GM18498 (cell line): ENCODE data around the gene PODXL.

Source experiments
- ATAC-seq: cut with Tn5 transposase; IDR thresholded peaks from one replicate; pipeline ENCODE4 v1.9.1; 2021; ENCODE audit warnings: mild to moderate bottlenecking, moderate library complexity; ENCODE audit not compliant: unreplicated experiment

The PODXL gene

DNA sequence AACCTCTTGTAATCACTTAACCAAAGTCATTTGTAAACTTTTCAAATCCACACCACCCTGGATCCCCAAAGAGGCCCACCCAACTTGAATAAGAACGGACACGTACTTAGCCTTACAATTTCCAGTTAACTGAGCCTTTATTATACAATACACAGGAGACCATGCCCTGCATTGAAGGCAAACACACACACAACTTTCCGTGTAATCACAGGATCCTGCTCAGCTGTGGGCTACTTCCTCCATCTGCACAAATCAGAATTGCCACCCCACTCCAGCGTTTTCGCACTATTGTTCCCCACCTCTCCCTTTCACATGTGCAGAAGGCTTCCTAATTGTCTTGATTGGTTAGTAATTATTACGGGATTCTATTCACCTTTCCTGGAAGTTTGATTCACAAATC, 12.1 kb upstream of the PODXL start:
- ATAC-seq: no peak

DNA sequence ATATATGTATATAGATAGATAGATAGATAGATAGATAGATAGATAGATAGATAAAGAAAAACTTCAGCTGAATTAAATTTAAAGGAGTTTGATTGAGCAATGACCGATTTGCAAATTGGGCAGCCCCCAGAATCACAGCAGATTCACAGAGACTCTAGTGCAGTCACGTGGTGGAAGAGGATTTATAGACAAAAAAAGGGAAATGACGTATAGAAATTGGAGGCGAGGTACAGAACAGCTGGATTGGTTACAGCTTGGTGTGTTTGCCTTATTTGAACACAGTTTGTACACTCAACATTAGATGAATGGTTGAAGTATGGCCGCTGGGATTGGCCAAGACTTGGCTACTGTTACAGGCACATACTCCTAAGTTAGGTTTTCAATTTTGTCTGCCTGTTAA, 8.2 kb upstream of the PODXL start:
- no peak for ATAC-seq

GRCh38 chr7:131563918-131564317, 7.5 kb upstream of the PODXL start:
- no peak for ATAC-seq

DNA sequence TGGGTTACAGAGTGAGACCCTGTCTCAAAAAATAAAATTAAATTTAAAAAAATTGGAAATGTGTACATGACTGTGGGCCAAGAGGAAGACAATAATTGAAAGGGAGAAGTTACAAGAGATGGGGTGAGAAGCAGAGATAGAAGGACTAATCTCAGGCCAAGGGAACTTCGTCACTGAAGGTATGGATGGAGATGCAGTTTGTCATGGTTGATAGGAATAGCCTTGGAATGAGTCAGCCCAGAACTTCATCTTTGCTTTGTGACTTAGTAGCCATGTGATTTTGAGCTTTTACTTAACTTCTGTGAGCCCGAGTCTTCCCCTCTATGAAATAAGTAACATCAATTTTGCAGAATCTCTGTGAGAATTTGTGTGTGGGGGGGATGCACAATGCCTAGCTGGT, 6.5 kb upstream of the PODXL start:
- ATAC-seq: no peak

GRCh38 chr7:131560061-131560460, 3.6 kb upstream of the PODXL start:
- no peak for ATAC-seq

GRCh38 chr7:131557652-131558385, 1.4 kb upstream of the PODXL start:
- ATAC-seq: no peak

GRCh38 chr7:131556909-131557651, 652 bp upstream of the PODXL start:
- ATAC-seq: peak; percentile 4

DNA sequence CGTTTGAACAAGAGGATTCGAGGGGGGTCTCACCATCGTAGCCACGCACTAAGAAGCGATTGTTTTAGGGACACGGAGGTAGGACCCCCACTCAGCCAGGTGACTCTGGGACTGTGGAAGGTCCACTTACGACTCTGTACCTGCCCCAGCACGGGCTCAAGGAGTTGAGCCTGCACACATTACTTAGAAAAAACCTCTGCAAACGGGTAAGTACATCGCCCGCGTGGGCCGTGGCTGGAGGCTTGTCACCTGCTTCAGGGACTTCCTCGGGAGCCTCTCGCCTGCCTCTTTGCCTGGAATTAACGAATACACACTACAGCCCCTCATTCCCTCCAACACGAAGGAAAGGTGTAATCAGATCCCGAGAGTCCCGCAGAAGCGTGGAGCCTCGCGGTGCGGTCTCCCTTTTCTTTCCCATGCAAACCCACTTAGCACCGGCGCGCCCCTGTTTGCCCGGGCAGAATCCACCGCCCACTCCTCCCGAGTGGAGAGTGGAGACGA, 826 bp downstream of the PODXL start:
- ATAC-seq: no peak

DNA sequence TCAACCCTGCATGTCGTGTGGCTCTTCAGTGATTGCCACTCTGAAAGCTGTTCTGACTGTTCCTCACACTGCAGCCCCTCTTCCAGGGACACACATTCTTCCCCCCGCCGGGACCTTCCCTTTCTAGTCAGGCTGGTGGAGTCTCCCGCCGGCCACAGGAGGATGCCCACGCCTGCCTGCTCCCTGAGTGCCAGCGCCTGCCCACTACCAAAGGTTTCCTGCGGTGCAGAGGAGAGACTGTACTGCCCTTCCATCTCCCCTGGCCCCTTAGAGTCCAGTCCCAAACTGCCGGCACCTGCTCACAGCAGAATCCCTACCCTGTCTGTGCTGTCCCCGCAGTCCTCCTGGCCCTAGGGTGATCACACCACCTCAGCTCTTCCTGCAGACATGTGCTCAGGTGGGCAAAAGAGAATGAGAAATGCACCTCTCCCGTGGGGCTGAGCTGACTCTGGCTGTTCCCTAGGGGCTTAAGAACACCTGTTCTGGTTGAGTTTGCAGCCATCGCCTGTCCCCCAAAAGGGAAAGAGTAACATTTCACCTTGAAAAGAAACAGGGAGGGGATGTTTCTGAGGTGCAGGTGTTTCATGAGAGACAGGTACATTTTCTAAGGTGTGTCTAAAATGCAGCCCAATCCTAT, 1.4 kb downstream of the PODXL start:
- ATAC-seq: no peak

GRCh38 chr7:131553931-131554330, 2.5 kb downstream of the PODXL start:
- no peak for ATAC-seq

GRCh38 chr7:131552053-131552452, 4.4 kb downstream of the PODXL start:
- ATAC-seq: no peak

DNA sequence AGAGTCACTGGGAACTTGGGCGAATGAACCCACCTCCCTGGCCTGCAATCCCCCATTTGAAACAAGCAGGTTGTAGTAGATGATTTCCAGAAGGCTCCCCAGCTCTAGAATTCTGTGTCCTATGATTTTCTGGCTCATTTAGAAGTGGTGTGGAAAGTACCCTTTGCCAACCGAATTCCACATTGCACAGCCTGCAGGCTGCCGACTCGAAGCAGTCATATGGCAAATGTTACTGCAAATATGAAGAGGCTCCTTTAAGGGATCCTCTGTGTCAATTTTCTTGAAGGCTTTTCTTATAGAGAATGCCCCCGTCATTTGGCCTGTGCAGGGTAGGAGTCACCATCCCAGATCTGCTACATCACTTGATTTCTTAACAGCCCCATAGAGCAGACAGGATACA, 5.6 kb downstream of the PODXL start:
- no peak for ATAC-seq

DNA sequence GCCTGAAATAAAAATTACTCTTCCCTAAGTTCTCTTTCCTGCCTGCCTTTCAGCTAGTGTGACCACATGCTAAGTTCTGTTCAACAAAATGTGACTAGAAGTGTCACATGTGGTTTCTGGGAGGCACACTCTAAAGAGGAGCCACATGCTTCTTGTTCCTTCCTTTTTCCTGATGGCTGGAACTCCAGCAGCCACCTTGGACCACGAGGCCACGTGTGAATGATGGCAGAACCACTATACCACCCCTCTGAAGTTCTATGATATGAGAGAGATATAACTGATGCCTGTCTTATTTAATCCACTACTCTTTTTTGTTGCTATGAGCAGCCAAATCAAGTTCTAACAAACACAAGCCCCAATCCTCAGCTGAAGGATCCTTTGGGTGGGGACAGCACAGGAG, 8.1 kb downstream of the PODXL start:
- ATAC-seq: no peak

- ATAC-seq: no peak
Measured at GRCh38 chr7:131547589-131547988, 8.8 kb downstream of the PODXL start.

GRCh38 chr7:131546583-131547141, 9.8 kb downstream of the PODXL start:
- ATAC-seq: no peak

DNA sequence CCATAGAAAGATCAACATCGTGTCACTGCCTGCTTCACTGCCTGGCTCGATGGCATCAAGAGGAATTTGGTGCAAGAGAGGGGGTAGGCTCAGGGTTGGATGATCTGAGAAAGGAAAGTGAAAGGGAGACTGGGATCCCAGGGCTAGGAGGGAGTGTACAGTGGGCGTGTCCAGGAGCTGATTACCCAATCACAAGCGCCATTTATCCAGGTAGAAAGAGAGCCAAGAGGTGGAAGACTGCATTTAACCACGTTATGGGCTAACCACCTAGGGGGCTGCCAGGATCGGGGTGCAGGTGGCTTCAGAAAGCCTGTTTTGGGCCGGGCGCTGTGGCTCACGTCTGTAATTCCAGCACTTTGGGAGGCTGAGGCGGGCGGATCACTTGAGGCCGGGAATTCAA, 10.3 kb downstream of the PODXL start:
- ATAC-seq: no peak

DNA sequence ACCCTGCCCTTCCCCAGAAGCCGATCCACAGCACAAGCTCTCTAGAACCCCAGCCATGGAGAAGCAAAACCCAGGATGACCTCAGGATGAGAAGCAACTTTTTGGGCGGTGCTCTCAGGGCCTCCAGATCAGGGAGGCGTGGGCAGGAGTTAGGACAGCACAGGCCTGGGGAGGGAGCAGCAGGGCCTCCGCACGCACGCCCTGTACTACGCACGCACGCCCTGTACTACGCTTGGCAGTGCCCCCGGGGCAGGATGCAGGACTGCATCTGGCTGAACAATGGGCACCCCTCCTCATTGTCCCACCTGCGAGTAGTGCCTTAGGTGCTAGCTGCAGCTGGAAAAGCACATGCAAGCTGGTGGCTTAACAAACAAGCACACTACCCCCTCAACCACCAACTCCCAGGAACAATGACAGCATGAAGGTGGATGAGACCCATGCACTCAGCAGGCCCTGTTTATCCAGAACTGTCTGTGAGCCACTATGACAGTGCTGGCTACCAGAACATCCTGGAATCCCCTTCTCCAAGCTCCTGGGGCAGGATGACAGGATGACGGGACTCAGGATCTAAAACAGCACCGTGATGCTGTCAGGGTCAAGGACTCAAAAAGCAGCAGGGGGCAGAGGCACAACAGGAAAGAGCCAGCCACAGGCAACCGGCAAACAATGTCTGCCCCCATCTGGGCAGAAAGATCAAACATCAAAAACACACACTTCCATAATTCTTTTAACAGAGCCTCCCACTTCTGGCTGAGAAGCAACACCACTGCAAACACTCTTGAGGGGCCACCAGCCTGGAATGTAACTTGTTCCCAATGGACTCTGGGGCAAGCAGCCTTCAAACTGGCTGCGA, 11.8 kb downstream of the PODXL start:
- no peak for ATAC-seq

GRCh38 chr7:131544021-131544420, 12.4 kb downstream of the PODXL start:
- ATAC-seq: no peak

DNA sequence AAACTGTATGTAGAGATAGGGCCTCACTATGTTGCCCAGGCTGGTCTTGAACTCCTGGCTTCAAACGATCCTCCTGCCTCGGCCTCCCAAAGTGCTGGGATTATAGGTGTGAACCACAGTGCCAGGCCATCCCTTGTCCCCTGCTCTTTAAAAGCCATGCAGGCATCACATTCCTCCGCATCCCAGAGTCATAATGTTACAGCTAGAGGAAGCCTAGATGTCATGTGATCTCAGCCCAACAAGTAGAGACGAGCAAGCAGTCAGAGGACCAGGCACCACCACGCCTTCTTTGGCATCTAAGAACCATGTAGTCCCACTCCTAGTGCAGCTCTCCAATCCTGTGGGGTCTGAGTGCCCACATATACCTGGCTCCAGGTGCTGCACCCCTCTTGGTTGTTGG, 13.1 kb downstream of the PODXL start:
- ATAC-seq: no peak

DNA sequence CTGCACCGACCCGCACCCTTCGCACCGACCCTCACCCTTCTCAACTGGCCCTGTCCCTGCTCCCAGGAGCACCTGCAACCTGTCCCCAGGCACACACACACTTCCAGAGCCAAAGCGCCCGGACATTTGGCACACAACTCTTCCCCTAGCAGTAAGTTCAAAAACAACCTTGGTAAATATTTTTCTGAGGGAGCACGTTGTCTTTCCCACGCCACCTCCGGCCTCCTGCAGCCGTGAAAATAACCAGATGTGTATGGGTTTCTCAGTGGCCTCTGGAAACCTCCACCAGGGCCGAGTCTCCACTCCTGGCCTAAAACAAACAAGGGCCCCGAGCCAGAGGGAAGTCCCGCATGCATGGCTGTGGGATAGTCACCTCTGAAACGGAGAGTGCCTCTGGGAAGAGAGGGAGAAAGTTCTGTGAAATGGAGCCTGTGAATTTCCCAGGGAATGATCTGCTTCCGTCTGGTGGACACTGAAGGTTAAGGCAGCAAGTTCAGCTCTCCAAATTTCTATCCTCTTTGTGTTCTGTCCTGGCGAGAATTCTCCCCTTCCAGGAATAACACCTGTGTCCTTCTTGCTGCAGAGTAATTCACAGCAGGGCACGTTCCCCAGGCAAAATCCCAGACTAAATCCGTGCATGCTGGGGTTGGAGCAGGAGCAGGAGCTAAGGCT, 15.8 kb downstream of the PODXL start:
- ATAC-seq: no peak
